Measurements from ENCODE around the gene SUV39H1.

Gene SUV39H1

DNA sequence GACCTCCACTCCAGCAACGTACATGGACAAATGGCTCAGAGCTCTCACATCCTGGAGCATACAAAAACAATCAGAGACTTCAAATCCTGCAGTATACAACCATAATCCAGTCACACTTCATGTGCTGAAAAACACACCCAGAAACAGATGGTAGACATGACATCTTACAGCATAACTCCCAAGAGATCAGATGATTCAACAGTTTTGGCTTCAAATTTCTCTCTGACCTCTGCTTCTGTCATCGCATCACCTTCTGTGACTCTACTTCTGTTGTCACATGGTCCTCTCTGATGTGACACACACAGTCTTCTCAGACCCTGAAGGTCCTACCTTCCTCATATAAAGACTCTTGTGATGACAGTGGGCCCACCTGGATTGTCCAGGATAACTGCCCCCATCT is 18.5 kb downstream of the SUV39H1 start:
- DNase-seq = peak; percentile 62

DNA sequence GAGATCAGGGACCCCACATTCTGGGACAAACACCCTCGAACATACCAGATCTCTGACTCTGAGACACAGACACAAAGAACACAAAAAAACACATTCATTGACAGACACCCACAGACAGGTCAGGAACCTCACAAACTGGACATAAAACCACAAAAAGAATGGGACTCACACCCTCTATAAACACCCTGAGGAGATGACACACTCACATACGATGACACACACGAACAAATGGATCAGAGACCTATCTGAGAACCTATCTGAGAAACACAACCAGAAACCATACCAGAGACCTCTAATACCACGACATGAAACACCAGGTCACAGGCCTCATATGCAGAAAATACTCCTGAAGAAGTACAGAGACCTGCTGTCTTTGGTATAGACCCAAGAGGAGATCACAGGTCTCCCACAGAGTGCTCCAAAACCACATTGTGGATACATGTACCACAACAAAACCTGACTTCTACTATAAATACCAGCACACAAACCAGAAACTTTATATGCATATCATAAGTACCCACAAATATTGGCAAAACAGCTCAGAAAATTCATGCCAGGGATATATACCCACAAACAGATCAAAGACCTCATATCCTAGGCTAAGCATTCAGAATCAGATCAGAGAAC is 19.5 kb downstream of the SUV39H1 start:
- no peak for DNase-seq

DNA sequence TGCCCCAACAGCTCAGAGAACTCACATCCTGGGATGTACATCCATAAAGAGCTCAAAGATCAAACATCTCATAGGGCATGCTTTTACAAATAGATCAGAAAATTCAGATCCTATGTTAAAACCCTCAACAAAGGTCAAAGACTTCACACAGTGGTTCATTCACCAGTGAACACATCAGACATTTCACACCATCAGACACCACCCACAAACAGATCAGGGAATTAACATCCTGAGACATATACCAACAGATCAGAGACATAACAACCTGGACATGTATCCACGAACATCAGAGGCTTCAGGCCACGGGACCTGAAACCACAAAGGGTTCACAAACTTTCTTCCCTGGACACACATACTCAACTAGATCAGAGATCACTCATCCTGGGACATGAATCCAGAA is 23.4 kb downstream of the SUV39H1 start:
- no peak for DNase-seq

DNA sequence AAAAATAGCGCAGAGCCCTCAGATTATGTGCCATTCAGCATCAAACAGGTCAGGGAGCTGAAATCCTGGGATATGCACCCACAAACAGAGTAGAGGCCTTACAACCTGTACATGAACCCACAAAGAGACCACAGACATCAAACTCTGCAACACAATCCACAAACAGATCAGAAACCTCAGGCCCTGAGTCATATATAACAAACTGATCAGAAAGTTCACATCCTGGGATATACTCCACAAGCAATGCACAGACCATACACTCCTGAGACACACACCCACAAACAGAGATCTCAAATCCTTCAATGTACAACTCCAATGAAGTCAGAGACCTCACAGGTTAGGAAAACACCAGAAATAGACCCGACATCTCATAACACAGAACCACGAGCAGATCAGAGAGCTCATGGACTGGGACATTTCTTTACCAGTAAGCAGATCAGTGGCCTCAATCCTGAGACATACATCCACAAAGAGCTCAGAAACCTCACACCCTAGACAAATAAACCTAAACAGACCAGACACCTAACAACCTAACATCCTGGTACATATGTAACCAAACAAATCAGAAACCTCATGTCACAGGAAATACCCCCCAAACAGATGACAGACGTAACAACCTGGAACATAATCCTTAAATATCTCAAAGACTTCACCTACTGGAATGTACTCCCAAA is 24.2 kb downstream of the SUV39H1 start:
- DNase-seq = no peak

DNA sequence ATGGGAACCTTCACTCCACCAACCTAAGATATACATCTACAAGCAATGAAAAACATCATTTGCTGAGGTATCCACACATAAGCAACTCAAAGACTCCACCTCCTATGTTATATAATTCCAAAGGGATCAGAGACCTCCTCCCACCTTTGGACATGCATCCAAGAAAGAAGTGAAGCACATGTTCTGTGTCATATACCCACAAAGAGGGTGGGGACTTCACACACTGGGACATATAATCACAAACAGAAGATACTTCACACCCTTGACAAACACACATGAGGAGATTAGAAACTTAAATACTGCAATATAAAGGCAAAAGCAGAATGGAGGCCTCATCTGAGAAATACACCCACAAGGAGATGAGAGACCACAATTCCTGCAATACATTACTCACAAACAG is 25.4 kb downstream of the SUV39H1 start:
- DNase-seq = no peak

DNA sequence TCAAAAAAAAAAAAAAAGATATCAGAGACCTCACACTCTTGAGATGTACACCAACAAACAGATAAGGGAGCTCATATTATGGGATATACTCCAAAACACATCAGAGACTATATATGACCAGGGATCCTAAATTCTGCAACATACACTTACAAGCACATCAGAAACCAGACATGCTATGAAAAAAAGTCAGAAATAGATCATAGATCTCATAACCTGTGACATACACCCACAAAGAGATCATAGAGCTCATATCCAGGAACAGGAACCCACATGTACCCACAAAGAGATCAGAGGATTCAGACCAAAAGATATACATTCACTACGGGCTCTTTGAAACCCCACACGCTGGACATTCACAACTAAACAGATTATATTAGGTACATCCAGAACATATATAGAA is 30.1 kb downstream of the SUV39H1 start:
- no peak for DNase-seq

DNA sequence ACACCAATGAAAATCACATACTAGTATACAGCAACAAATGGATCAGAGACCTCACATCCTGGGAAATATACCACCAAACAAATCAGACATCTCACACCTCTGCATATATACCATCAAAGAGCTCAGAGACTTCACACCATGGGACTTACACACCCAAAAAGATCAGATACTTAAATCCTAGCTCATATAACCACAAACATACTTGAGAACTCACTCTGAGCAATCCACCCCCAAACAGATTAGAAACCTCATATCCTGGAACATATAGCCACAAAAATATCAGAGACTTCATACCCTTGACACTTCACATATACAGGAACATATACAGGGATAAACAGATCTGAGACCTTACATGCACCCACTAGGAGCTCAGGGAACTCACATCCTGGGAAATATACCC is 32.1 kb downstream of the SUV39H1 start:
- no peak for DNase-seq

DNA sequence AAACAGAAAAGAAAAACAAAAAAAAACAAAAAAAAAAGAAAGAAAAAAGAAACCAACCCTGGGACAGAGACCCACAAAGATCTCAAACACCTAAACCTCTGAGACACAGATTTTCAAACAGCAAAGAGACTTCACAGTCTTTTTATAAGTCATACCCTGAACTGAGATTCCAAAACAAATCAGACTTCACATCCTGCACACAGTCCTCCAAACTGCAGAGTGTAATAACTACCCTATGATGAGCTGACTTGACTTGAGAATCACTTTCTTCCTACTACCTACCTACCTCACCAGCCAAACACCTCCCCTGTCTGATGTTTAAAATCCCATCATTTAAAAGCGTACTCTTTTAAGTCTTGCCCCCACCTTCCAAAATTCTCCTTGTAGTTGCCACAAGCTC is 39.8 kb downstream of the SUV39H1 start:
- no peak for DNase-seq

DNA sequence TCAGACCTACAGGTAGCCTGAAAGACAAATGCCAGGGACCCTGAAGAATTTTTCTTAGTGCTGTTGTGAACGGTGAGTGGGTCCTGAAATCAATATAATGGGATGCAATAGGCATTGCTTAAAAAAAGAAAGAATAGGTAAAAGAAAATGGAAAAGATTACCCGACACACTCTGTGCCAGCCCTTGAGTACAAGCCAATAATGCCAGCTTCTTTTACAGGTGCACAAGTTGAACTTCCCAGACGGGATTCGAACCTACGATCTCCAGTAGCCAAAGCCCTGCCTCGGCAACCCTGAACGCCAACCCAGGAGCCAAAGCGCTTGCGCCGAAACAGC is 40.3 kb downstream of the SUV39H1 start:
- DNase-seq = no peak

DNA sequence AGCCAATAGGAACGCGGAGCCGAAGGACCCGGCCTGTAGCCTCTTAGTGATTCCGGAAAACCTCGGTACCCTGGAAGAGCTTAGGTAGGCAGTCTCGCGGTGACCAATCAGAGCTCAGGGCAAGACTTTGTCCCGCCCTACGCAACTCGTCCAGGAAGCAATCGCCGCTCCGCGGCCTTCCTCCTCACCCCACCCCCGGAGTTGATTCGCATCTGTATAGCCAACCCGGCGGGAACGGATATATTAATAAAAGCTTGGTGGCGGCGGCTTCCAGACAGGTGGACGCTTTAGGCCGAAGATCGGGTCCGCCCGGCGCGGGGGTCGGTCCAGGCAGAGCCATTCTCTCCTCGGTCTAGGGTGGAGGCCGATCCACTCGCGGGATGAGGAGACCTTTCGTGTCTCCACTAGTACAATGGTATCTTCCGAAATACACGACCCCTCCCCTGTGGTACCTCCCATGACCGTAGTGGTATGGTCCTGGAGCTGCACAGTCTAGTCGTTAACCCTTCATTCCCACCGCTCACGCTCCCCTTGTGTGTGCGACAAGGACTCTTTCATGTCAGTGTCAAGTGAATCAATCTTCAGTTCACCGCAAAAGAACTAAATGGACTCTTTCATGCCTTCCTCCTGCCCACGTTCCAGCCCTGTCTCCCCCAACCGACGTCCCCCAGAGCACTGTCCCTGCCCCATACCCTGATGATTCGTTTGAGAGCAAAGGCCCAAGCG is 40.8 kb downstream of the SUV39H1 start:
- DNase-seq = peak; percentile 98

DNA sequence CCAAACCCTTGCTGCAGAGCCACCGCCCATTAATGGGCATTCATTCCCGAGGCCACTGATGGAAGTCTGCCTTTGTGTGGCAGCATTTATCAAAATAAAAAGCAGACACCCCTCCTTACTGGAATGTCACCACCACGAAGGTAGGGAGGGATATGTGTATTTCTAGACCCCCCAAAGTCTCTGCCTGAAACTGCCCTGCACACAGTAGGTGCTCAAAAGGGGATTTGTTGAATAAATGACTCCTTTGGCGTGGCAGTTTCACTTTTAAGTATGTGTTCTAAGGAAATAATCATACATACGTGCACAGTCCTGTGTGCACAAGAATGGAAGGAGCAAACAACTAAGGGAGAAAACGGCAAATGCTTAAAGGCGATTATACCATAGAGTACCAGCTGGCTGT is 41.4 kb downstream of the SUV39H1 start:
- no peak for DNase-seq

DNA sequence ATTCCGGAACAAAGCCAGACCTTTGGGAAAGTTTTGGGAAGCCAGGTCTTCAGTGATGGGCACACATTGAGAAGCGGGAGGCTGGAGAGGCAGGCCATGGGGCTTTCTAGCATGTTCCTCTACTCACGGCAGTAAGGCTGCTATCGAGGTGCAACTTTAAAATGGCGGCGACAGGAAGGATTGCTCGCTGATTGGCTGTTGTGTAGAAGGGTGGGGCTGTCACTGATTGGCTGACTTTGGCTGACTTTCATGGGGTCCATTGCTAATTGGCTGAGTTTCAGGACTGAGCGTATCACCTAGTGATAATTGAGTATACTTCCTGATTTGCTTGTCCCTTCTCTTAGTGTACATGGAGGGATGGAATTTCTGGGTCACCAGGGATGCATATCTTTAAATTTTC is 45.3 kb downstream of the SUV39H1 start:
- DNase-seq = no peak

DNA sequence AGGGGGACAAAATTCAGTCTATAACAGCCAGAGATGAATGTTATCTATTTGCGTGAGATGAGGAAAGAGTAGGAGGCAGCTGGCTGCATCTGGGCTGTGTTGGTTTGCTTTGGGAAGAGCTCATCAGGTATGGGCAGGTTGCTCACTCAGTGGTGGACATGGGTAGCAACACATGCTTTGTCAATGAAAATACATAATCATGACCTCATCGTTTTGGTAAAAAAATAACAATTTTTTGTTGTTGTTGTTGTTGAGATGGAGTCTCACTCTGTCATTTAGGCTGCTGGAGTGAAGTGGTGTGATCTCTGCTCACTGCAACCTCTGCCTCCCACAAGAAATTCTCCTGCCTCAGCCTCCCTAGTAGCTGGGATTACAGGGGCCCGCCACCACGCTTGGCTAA is 48.7 kb downstream of the SUV39H1 start:
- no peak for DNase-seq

DNA sequence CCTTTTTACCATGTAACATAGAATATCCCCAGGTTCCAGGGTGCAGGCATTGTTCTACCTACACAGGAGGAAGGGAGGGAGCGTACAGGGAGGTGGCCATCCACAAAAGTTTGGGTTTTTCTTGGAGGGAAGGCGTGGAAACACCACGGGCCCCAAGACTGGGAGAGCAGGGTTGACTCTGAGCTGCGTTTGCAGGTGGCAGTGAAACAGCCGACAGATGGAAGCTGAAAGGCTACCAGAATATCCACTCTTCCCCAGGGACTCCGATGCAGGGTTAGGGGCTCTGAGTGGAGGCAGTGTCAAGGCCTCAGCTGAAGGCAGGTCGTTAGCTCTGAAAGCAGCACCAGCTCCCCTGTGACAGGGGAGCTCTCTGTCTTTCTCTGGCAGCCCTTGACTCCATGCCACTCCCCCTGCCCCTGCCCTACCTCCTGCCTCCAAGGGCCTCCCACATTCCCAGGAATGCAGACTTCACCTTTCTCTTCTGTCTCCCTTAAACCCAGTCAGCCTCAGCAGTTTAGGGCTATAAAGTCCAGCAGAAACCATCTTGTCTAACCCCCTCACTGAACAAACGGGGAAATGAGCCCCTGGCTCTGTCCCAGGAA is 51.0 kb downstream of the SUV39H1 start:
- DNase-seq = no peak

DNA sequence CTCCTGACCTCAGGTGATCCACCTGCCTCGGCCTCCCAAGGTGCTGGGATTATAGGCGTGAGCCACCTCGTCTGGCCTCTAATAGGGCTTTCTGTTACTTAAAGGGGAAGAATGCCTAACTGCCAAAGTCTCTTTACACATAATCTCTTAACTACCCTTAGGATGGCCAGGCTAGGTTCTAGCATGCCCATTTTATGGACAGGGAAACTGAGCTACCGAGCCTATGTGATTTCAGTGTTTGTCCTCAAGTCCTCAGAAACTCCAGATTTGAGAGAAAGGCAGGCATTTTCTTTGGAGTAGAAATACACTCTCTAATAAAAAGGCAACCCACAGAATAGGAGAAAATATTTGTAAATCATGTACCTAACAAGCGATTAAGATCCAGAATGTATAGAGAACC is 52.6 kb downstream of the SUV39H1 start:
- DNase-seq = no peak

DNA sequence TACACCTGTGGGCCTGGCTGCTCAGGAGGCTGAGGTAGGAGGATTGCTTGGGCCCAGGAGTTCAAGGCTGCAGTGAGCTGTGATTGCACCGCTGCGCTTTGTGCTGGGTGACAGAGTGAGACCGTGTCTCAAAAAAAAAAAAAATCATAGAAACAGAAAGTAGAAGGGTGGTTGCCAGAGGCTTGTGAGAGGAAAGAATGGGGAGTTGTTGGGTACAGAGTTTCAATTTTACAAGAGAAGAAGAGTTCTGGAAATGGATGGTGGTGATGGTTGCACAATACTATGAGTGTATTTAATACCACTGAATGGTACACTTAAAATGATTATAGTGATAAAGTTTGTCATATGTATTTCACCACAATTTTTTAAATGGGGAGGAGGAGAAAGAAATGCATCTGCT is 54.8 kb downstream of the SUV39H1 start:
- DNase-seq = no peak

DNA sequence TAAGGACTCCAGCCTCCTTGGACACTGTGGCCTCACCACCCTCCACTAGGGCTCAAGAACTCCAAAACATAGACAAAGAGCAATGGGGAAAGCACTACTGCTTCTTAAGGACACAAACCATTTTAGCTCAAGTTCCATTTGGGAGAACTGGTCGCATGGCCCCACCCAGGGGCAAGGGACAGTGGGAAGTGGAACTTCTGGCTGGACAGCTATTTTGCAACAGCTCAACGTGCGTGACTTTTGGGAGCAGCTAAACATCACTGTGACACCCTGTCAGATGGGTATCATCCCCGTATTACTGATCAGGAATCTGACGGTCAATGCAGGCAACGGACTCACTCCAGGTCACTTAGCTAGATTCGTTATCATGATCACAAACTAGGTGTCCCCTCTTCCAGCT is 56.0 kb downstream of the SUV39H1 start:
- no peak for DNase-seq

DNA sequence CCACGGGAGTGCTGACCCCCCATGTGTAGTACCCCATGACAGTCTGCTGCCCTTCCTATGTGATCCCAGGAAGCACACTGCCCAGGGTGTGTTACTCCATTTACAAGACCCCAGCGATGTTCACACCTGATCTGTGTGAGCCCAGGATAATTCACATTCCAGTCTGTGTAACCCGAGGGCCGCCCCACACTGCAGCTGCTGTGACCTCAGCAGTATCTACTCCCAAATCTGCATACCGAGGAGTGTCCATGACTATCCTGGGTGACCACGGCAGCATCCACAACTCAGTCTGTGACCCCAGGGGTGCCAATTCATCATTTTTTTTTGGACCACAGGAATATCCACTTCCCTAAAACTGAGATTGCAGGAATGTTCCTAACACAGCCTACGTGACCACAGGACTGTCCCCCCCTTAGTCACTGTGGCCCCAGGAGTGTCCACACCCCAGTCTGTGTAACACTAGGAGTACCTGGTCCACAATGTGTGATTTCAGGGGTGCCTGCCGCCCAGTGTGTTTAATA is 57.2 kb downstream of the SUV39H1 start:
- no peak for DNase-seq

DNA sequence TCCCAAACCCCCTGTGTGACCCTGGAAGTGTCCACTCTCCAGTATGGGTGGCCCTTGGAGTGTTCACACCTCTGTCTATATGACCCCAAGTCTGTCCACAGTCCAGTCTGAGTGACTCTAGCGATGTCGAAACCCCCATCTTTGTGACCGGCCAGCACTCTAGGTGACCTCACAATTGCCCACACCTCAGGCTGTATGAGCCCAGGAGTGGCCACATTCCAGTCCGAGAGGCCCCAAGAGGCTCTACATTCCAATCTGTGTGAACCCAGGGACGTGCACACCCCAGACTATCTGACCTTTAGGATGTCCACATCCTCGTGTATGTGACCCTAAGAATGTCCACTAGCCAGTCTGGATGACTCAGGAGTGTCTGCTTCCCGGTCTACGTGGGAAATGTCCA is 57.7 kb downstream of the SUV39H1 start:
- DNase-seq = no peak

All from fibroblast of skin of scalp (primary cell).